ENCODE results near the gene ATG2A. TPM values are rescaled to one million over a fixed set of nuclear protein-coding genes. Genes with fewer than 3 reads are reported as not detected.
"Not testable (repeated sequence)": the region's sequence is repeated elsewhere in the genome, so short reads cannot be mapped to it uniquely, and the experiment has no call there.

ATG2A gene
- total RNA-seq, 1 experiment from 2014 or later: 15.1 TPM

GRCh38 chr11:64854534-64855502 is 62.2 kb downstream of the ATG2A start:
- peak; percentile 99 for DNase-seq (ENCODE audit: low spot score)

DNA sequence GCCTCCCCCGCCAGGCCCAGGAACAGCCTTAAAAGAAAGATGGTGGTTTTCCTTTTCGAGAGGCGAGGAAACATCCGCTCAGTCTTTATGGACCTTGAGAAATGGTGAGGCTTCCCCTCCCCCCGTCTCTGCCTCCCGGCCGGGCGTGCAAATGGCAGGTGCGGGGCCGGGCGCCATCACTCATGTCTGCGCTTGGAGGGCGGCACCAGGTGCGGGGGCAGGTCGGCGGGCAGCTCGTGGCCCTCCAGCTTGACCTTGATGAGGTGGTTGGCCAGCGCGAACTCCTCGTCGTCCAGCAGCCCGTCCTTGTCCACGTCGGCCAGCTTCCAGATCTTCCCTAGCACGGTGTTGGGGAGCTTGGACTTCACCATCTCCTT is 62.9 kb downstream of the ATG2A start:
- no peak for DNase-seq (ENCODE audit: low spot score)

- DNase-seq (ENCODE audit: low spot score): no peak
Measured at GRCh38 chr11:64853709-64854108, 63.3 kb downstream of the ATG2A start.

GRCh38 chr11:64852804-64853509 is 64.1 kb downstream of the ATG2A start:
- no peak for DNase-seq (ENCODE audit: low spot score)

DNA sequence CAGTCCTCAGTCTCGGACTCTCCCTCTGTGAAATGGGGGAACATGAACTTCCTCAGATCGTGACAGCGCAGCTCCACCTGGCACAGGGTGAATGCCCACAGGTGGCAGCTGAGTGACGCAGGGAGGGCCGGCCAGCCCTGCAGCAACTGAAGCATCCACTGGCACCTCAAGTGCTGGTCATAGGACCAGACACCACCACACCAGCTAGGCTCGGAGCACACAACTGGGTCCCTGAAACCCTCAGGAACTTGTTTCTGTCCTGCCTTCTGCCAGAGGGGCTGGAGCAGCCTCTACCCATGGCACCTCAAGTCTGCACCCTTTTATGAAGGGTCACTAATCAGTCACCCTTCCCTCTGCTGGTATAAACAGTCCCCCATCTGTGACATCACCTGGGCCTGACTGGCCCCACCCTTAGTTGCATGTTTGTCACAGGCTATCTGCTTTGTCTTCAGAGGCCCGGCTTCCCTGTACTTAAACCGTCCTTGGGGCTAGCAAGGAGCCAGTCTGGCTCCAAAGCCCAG is 65.1 kb downstream of the ATG2A start:
- no peak for DNase-seq (ENCODE audit: low spot score)

DNA sequence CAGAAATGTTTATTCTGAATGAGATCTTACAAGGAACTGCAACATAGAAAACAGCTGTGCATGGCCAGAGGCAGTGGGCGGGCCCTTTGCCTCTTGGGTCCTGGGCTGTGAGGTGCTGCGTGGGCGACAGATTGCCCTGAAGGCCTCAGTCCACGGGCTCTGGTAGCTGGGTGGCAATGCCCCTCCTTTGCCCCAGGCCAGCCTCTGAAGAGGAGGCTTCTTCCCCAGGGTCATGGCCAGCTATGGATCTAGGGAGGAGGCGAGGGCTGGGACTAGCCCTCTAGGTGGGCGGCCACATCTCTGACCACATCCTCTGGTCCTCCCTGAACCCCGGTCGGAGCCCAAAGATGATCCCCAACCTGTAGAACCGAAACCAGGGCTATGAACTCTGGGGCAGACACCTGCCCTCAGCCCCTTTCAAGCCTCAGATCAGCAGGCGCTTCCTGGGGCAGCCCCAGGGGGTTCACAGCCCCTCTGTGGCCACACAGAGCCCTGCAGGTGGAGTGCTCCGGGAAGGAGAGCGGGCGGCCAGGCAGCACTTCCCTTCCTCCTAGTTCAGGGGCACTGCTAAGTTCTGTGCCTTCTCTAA is 65.9 kb downstream of the ATG2A start:
- no peak for DNase-seq (ENCODE audit: low spot score)

- no peak for DNase-seq (ENCODE audit: low spot score)
Measured at GRCh38 chr11:64849598-64850356, 67.2 kb downstream of the ATG2A start.

GRCh38 chr11:64848826-64849597 is 68.0 kb downstream of the ATG2A start:
- DNase-seq (ENCODE audit: low spot score): no peak

DNA sequence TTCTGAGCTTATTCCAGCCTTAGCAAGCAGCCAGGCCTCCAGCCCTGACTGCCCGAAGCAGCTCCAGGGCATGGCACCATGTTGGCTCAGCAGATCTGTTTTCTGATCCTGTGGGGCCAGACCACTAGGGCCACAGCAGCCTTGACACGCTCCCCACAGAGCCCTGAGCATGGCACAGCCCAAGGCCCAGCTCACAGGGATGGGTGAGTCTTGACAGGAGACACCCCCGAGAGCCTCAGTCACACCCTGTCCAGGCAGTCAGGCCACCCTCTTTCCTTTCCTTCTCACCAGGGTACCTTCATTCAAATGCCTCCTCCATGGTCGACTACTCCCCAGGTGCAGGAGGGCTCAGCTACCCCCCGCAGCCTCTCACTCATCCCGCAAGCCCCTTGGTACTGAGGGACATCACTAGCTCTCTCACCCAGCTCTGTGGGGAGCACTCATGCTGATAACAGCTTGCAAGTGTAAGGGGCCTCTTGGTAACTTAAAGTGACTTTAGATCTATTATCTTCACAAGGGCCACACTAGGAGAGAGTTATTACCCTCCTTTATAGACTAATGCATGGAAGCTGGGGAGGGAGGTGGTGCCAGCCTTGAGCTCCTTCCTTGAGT is 68.7 kb downstream of the ATG2A start:
- DNase-seq (ENCODE audit: low spot score): no peak

DNA sequence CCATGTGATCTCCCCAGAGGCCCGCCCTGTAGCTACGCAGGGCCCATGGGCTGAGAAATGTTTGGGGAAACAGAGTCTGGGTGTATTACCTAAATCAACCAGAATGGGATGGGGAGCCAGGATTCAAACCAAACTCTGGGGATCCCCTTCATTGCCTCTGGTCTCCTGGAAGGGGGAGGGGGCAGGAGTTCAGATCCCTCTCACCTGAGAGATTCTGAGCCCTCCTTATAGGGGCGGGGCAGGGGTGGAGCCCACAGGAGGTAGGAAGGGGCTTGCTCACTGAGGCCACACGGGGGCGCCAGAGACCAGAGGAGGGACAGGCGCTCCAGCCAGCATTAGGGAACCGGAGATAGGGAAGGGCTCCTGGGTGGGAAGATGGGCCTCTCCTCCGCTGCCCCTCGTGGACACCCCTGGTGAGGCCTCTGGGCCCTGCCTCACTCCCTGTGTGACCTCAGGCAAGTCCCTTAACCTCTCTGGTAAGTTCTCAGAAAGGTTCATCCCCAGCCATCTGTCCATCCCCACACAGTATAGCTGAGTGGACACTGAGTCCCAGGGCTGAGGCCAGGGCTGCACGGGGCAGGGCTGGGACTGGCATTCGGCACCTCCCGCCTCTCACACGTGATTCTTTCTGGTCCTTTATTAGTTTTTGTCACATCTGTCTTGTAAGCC is 69.9 kb downstream of the ATG2A start:
- peak; percentile 83 for DNase-seq (ENCODE audit: low spot score)

DNA sequence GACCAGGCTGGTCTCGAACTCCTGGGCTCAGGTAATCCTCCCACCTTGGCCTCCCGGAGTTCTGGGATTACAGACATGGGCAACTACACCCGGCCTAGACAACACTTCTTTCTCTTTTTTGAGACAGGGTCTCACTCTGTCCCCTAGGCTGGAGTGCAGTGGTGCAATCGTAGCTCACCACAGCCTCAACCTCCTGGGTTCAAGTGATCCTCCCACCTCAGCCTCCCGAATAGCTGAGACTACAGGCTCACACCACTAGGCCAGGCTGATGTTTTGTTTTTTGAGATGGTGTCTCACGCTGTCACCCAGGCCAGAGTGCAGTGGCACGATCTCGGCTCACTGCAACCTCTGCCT is 71.3 kb downstream of the ATG2A start:
- not testable (repeated sequence) for DNase-seq (ENCODE audit: low spot score)

DNA sequence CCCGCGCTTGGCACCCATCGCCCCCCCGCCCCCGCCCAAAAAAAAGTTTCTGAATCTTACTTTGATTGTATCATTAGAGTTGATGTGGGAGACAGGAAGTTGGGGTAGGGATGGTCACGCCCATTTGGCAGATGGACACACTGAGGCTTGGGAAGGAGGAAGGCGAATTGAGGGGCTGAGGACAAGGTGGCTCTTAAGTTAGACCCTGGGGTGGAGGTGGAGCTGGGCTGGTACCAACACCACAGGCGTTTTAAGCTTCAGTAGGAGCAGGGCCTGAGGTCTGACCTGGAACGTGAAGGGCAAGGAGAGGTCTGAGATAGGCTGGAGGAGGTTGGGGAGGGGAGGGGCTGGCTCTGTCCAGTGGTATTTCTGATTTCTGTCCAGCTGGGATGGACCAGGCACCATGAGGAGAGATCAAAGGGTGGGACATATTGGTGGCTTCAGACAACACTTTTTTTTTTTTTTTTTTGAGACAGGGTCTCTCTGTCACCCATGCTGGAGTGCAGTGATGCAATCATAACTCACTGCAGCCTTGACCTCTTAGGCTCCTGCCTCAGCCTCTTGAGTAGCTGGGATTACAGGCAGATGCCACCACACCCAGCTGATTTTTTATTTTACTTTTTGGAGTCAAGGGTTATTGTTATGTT is 71.8 kb downstream of the ATG2A start:
- DNase-seq (ENCODE audit: low spot score): no peak

Other genes with a start within 250 kb of the ATG2A start
- 0.05 and 0.14 TPM in 2 replicates for gene NRXN2, start 194.0 kb downstream of the ATG2A start, total RNA-seq (2014; rRNA removed; shearing (Covaris generic))
- gene RASGRP2, start 173.1 kb downstream of the ATG2A start, total RNA-seq (2014; rRNA removed; shearing (Covaris generic)): 0.07 and 2.1 TPM in 2 replicates
- 0.12 TPM in 1 of 2 replicates, not detected in the other for gene PYGM, start 157.2 kb downstream of the ATG2A start, total RNA-seq (2014; rRNA removed; shearing (Covaris generic))
- gene SF1, start 138.7 kb downstream of the ATG2A start, total RNA-seq (2014; rRNA removed; shearing (Covaris generic)): 61.8 and 149 TPM in 2 replicates
- gene MAP4K2, start 114.0 kb downstream of the ATG2A start, total RNA-seq (2014; rRNA removed; shearing (Covaris generic)): 30.8 and 40.5 TPM in 2 replicates
- gene MEN1, start 106.7 kb downstream of the ATG2A start, total RNA-seq (2014; rRNA removed; shearing (Covaris generic)): 14.3 and 15.0 TPM in 2 replicates
- 3.7 and 4.1 TPM in 2 replicates for gene CDC42BPG, start 72.6 kb downstream of the ATG2A start, total RNA-seq (2014; rRNA removed; shearing (Covaris generic))
- 81.4 and 117 TPM in 2 replicates for gene EHD1, start 38.6 kb downstream of the ATG2A start, total RNA-seq (2014; rRNA removed; shearing (Covaris generic))
- gene PPP2R5B, start 7.5 kb upstream of the ATG2A start, total RNA-seq (2014; rRNA removed; shearing (Covaris generic)): 18.4 and 19.6 TPM in 2 replicates
- gene GPHA2, start 18.7 kb upstream of the ATG2A start, total RNA-seq (2014; rRNA removed; shearing (Covaris generic)): not detected in 2 replicates
- not detected in 2 replicates for gene MAJIN, start 54.9 kb upstream of the ATG2A start, total RNA-seq (2014; rRNA removed; shearing (Covaris generic))
- gene BATF2, start 79.8 kb upstream of the ATG2A start, total RNA-seq (2014; rRNA removed; shearing (Covaris generic)): 0.50 and 0.59 TPM in 2 replicates
- 170 and 196 TPM in 2 replicates for gene ARL2, start 97.0 kb upstream of the ATG2A start, total RNA-seq (2014; rRNA removed; shearing (Covaris generic))
- 13.4 and 31.2 TPM in 2 replicates for gene SNX15, start 110.2 kb upstream of the ATG2A start, total RNA-seq (2014; rRNA removed; shearing (Covaris generic))
- 44.0 and 52.3 TPM in 2 replicates for gene SAC3D1, start 124.0 kb upstream of the ATG2A start, total RNA-seq (2014; rRNA removed; shearing (Covaris generic))
- gene NAALADL1, start 141.3 kb upstream of the ATG2A start, total RNA-seq (2014; rRNA removed; shearing (Covaris generic)): not detected in 2 replicates
- 40.0 and 49.5 TPM in 2 replicates for gene CDCA5, start 166.8 kb upstream of the ATG2A start, total RNA-seq (2014; rRNA removed; shearing (Covaris generic))
- gene ZFPL1, start 167.0 kb upstream of the ATG2A start, total RNA-seq (2014; rRNA removed; shearing (Covaris generic)): 41.4 and 65.5 TPM in 2 replicates
- gene VPS51, start 179.0 kb upstream of the ATG2A start, total RNA-seq (2014; rRNA removed; shearing (Covaris generic)): 51.1 and 208 TPM in 2 replicates
- gene TM7SF2, start 194.7 kb upstream of the ATG2A start, total RNA-seq (2014; rRNA removed; shearing (Covaris generic)): 1.9 and 8.5 TPM in 2 replicates
- gene ZNHIT2, start 200.5 kb upstream of the ATG2A start, total RNA-seq (2014; rRNA removed; shearing (Covaris generic)): 10.4 and 22.3 TPM in 2 replicates
- 286 and 528 TPM in 2 replicates for gene FAU, start 204.9 kb upstream of the ATG2A start, total RNA-seq (2014; rRNA removed; shearing (Covaris generic))
- 52.8 and 82.4 TPM in 2 replicates for gene MRPL49, start 205.1 kb upstream of the ATG2A start, total RNA-seq (2014; rRNA removed; shearing (Covaris generic))
- gene SYVN1, start 217.3 kb upstream of the ATG2A start, total RNA-seq (2014; rRNA removed; shearing (Covaris generic)): 17.0 and 30.6 TPM in 2 replicates